Thymus (tissue), 11 donors: Measurements from ENCODE around the gene PPBP. TPM values are rescaled to one million over a fixed set of nuclear protein-coding genes. Genes with fewer than 3 reads are reported as not detected.
"Not testable (repeated sequence)": the region's sequence is repeated elsewhere in the genome, so short reads cannot be mapped to it uniquely, and the experiment has no call there.

Experiments used
- DNase-seq, 9 donors: peaks; one replicate each; pipeline ENCODE4 v3.0.0-alpha.2; 2013; ENCODE audit warnings: low spot score in 9 of 9, low read depth in 6 of 9, missing footprints in 1 of 9
- H3K27ac ChIP-seq, 2 donors: one replicate each; pipeline ENCODE4 v1.5.1; 2013; ENCODE audit warnings: control low read depth in 1 of 2, low read depth in 1 of 2, low read length in 1 of 2, mild to moderate bottlenecking in 1 of 2, moderate library complexity in 1 of 2
- H3K27me3 ChIP-seq, 2 donors: one replicate each; pipeline ENCODE4 v1.5.1; 2013; ENCODE audit warnings: low read length in 1 of 2; ENCODE audit not compliant: control insufficient read depth in 2 of 2, insufficient read depth in 1 of 2
- H3K36me3 ChIP-seq, 2 donors: one replicate each; pipeline ENCODE4 v1.5.1; 2013; ENCODE audit warnings: low read length in 1 of 2, mild to moderate bottlenecking in 1 of 2, moderate library complexity in 1 of 2; ENCODE audit not compliant: control insufficient read depth in 2 of 2, insufficient read depth in 2 of 2
- H3K4me1 ChIP-seq, 2 donors: one replicate each; pipeline ENCODE4 v1.5.1; 2013; ENCODE audit warnings: low read length in 2 of 2; ENCODE audit not compliant: control insufficient read depth in 2 of 2, insufficient read depth in 2 of 2
- H3K4me3 ChIP-seq, 2 donors: one replicate each; pipeline ENCODE4 v1.5.1; 2013; ENCODE audit warnings: low read length in 2 of 2, control low read depth in 1 of 2, mild to moderate bottlenecking in 1 of 2
- H3K9me3 ChIP-seq, 2 donors: one replicate each; pipeline ENCODE4 v1.5.1; 2013; ENCODE audit warnings: low read length in 1 of 2, mild to moderate bottlenecking in 1 of 2; ENCODE audit not compliant: control insufficient read depth in 2 of 2, insufficient read depth in 1 of 2
- WGBS: extraction: QIAGEN DNeasy Blood & Tissue Kit; methylation state at CpG from one replicate; pipeline ENCODE4 v1.1.7; 2013; 5-methylcytosine and 5-hydroxymethylcytosine counted together
- polyA plus RNA-seq: library from polyadenylated mRNA; stranded (reverse); fragments of 200-250 nt; gene quantifications from one replicate; pipeline ENCODE4 v1.2.3, GENCODE V29; 2013
- total RNA-seq: library from RNA; stranded (reverse); fragments of 120-200 nt; gene quantifications from one replicate; pipeline ENCODE4 v1.2.4, GENCODE V29; 2013
- donor health status: healthy.

PPBP gene
- total and polyA plus RNA-seq, 2 donors, result 3.2 to 3.7 TPM

DNA sequence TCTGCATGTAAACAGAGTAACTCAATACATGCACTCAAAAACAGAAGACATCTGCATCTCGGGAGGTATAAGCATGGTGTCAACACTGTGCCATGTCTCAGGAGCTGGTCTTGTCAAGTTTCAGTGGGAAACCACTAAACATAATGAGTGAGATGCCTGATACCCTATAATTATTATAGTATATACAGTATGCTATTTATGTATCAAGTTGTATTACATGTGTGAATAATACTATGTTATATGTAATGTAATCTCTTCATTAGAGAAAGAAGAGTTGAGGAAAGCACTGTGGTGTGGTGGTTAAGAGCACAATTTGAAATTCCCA, 2.5 kb downstream of the PPBP start:
- Histone ChIP-seq H3K36me3 (no peaks in the 10 kb centered on the region), H3K4me3 (no peak overlapping the region), H3K4me1 (peaks cover 0 to 5% of the 10 kb centered on the region in 2 donors), H3K9me3 (no peaks in the 10 kb centered on the region), H3K27ac (no peak overlapping the region), H3K27me3 (peaks cover 0 to 6% of the 10 kb centered on the region in 2 donors)
- DNase-seq, result no peak
- WGBS, result 93% methylated on average over 1 of the region's 1 CpG

DNA sequence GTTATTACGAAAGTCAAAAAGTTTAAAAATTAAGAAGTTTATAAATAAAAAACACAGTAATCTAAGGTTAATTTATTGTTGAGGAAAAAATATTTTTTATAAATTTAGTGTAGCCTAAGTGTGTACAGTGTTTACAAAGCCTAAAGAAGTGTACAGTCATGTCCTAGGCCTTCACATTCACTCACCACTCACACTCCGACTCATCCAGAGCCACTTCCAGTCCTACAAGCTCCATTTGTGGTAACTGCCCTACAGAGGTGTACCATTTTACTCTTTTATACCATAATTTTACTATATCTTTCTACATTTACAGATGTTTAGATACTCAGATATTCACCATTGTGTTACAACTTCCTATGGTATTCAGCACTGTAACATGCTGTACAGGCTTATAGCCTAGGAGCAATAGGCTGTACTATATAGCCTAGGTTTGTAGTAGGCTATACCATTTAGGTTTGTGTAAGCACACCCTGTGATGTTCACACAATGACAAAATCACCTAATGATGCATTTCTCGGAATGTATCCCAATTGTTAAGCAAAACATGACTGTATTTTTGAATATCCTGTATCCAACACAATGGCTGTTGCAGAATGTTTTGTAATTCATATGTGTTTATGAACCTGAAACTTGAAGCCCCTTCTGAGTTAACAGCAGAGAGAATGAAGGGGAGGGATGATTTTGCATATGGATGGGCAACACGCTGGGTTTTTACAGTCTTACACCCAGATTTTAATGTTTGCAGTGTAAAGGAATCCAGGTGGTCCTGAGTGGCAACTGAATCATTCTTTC, 3.1 kb downstream of the PPBP start:
- peaks cover 0 to 6% of the 10 kb centered on the region in 2 donors for H3K27me3 ChIP-seq
- no peak for DNase-seq
- 95% methylated on average over 4 of the region's 4 CpGs for WGBS
- H3K27ac ChIP-seq, result no peak overlapping the region
- no peaks in the 10 kb centered on the region for H3K9me3 ChIP-seq
- peaks cover 0 to 5% of the 10 kb centered on the region in 2 donors for H3K4me1 ChIP-seq
- H3K36me3 ChIP-seq, result no peaks in the 10 kb centered on the region
- no peak overlapping the region for H3K4me3 ChIP-seq

DNA sequence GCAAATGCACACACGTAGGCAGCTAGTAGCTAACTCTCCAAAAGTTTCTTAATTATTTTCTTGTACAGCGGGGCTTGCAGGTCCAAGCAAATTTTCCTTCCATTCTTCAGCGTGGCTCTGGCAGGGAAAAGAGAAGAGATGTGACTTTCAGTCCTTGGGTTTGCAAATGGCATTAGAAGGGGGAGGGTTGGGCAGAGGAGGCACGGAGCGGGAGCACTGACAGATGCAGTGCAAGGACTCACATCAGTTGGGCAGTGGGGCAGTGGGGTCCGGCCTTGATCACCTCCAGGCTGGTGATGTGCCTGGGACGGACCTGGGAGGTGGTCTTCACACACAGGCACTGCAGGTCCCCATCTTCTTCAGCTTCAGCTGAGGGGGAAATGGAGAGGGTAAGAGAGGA, 6.8 kb downstream of the PPBP start:
- not testable (repeated sequence) for H3K4me3 ChIP-seq, H3K9me3 ChIP-seq, DNase-seq, H3K27ac ChIP-seq, H3K4me1 ChIP-seq, H3K27me3 ChIP-seq, H3K36me3 ChIP-seq
- WGBS, result 97% methylated on average over 7 of the region's 7 CpGs

DNA sequence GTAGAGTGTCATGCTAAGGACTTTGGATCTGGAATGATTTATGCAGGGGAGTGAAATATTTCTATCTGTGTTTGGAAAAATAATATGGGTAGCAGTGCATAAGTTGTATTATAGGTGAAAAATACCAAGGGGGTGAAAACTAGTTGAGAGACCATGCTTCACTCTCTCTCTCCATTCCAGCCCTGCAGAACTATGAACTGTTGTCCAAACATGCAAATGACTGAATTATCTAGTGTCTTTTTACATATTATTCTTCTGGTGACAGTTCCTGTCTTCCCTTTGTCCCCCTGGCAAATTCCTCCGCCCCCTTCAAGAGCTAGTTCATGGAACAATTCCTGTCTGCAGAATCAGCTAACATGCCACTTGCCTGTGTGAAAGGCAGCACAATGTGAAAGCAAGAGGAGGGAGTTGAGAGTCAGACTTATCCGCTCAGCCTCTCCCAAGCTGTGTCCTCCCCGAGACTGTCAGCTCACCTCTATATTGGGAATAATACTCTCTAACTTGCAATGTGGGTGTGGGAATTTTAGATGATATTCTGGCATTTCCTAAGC, 8.5 kb downstream of the PPBP start:
- peaks cover 0 to 5% of the 10 kb centered on the region in 2 donors for H3K4me1 ChIP-seq
- peaks cover 0 to 6% of the 10 kb centered on the region in 2 donors for H3K9me3 ChIP-seq
- H3K36me3 ChIP-seq, result no peaks in the 10 kb centered on the region
- peaks cover 0 to 6% of the 10 kb centered on the region in 2 donors for H3K27me3 ChIP-seq
- no peak for DNase-seq
- no peak overlapping the region for H3K27ac ChIP-seq
- 98% methylated on average over 3 of the region's 3 CpGs for WGBS
- no peak overlapping the region for H3K4me3 ChIP-seq

DNA sequence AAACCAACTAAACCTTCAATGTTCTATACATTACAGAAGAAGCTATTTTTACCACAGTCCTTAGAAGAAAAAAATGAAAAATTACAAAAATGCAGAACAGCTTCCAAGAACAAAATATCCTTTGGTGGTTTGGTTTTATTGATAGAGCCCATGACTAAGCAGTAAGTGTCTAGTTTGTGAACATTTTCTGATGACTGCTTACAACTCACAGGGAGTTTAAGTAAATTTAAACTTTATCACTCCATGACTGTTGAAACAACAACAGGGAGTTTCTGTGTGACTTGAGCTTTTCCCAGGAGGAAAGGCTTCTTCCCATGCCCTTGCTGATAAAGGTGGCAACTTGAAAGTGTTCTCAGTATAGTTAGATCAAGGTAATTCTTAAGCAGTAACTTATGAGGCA, 9.1 kb downstream of the PPBP start:
- H3K4me1 ChIP-seq, result peaks cover 0 to 5% of the 10 kb centered on the region in 2 donors
- H3K9me3 ChIP-seq, result peaks cover 0 to 6% of the 10 kb centered on the region in 2 donors
- no peak for DNase-seq
- no peak overlapping the region for H3K27ac ChIP-seq
- no peaks in the 10 kb centered on the region for H3K36me3 ChIP-seq
- no peak overlapping the region for H3K4me3 ChIP-seq
- peaks cover 0 to 6% of the 10 kb centered on the region in 2 donors for H3K27me3 ChIP-seq

DNA sequence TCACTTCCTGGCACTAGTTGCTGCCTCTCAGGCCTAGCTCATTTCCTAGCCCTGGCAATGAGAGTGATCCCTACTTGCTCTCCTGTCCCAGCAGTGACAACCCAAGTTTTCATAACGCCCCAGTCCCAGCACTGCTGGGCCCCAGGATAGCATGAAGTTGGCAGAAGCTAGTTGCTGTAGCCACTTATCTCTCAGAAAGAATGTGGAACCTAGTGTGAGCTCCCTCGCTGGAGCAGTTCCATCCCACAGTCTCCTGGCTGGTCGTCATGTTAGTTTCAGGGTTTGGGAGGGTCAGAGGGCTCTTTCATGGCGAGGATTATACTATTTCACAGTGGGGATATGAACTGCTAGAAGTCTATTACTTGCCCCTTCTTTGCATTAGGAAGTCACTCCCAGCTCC, 11.3 kb downstream of the PPBP start:
- Histone ChIP-seq H3K27ac (no peak overlapping the region), H3K27me3 (peaks cover 0 to 3% of the 10 kb centered on the region in 2 donors), H3K4me1 (peaks cover 0 to 2% of the 10 kb centered on the region in 2 donors), H3K4me3 (no peak overlapping the region), H3K36me3 (no peaks in the 10 kb centered on the region), H3K9me3 (peaks cover 0 to 6% of the 10 kb centered on the region in 2 donors)
- DNase-seq, result no peak
- 95% methylated on average over 4 of the region's 4 CpGs for whole genome bisulfite sequencing

DNA sequence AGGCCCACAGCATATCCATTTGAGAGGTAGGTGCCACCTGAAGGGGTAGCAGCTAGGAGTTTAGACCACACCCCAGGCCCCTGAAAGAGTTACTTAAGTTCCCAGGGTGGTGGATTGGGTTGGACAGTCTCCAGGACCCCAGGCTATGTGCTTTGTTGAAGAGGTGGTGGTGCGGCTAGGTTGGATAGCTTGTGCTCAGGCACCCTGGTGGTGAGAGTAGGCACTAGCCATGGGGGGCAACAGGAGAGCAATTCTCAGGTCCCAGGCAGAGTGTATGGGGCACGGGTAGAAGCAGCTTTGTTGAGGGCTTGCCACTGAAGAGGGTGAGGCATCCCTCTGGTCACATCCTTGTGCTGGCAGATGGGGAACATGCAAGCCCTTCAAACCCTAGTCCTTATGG, 11.8 kb downstream of the PPBP start:
- no peak overlapping the region for H3K4me3 ChIP-seq
- H3K9me3 ChIP-seq, result peaks cover 0 to 6% of the 10 kb centered on the region in 2 donors
- no peaks in the 10 kb centered on the region for H3K27me3 ChIP-seq
- 100% methylated on average over 2 of the region's 2 CpGs for WGBS
- no peaks in the 10 kb centered on the region for H3K36me3 ChIP-seq
- no peak overlapping the region for H3K27ac ChIP-seq
- DNase-seq, result no peak
- H3K4me1 ChIP-seq, result no peaks in the 10 kb centered on the region

DNA sequence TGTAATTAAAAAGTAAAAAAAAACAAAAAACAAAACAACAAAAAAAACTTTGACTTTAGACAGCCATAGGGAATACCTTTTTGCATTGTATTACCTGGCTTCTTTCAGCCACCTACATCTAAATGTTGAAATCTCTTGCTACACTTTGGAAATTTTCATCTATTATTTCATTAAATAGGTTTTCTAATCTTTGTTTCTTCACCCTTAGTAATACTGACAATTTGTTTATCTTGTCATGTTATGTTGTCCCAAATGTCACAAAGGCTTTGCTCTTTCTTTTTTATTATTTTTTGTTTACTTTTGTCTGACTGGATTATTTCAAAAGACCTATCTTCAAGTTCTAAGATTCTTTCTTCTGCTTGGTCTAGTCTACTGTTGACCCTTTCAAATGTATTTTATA, 13.6 kb downstream of the PPBP start:
- no peak overlapping the region for H3K4me3 ChIP-seq
- no peaks in the 10 kb centered on the region for H3K27me3 ChIP-seq
- H3K4me1 ChIP-seq, result no peaks in the 10 kb centered on the region
- H3K36me3 ChIP-seq, result no peaks in the 10 kb centered on the region
- DNase-seq, result no peak
- H3K27ac ChIP-seq, result no peak overlapping the region
- H3K9me3 ChIP-seq, result peaks cover 0 to 6% of the 10 kb centered on the region in 2 donors

DNA sequence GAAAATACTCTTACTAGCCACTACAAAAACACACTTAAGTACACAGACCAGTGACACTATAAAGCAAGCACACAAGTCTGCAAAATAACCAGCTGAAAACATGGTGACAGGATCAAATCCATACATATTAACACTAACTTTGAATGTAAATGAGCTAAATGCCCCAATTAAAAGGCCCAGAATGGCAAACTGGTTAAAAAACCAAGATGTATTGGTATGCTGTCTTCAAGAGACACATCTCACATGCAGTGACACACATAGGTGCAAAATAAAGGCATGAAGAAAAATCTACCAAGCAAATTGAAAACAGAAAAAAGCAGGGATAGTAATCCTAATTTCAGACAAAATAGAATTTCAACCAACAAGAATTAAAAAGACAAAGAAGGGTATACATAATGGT, 17.0 kb downstream of the PPBP start:
- Histone ChIP-seq H3K4me3 (no peak overlapping the region), H3K27me3 (no peaks in the 10 kb centered on the region), H3K27ac (no peak overlapping the region), H3K4me1 (no peaks in the 10 kb centered on the region), H3K36me3 (no peaks in the 10 kb centered on the region), H3K9me3 (peaks cover 0 to 6% of the 10 kb centered on the region in 2 donors)
- no peak for DNase-seq
